HepG2 (cell line): ENCODE data around the gene NUP93. TPM values are rescaled to one million over a fixed set of nuclear protein-coding genes. Genes with fewer than 3 reads are reported as not detected.

Experiments used
- BORCS8-MEF2B ChIP-seq: sonication (generic); formaldehyde crosslinking; IDR thresholded peaks from 2 replicates; pipeline ENCODE4 v1.8.0; 2022; ENCODE audit warnings: mild to moderate bottlenecking, missing genetic modification reagents
- DPF2 ChIP-seq: sonication (generic); formaldehyde crosslinking; IDR thresholded peaks from 2 replicates; pipeline ENCODE4 v1.4.0; 2020; ENCODE audit warnings: mild to moderate bottlenecking, low read depth, missing genetic modification reagents, borderline replicate concordance
- HDAC6 ChIP-seq: fragments of 200-600 bp; sonication (generic); IDR thresholded peaks from 2 replicates; pipeline ENCODE4 v1.7.0; 2017; ENCODE audit warnings: mild to moderate bottlenecking, antibody characterized with exemption, low read length, low read depth
- IKZF1 ChIP-seq: fragments of 450-650 bp; IDR thresholded peaks from 2 replicates; pipeline ENCODE4 v1.7.1; 2016
- MATR3 ChIP-seq: sonication (generic); formaldehyde crosslinking; IDR thresholded peaks from 2 replicates; pipeline ENCODE4 v1.4.0; 2020; ENCODE audit warnings: missing genetic modification reagents
- MYC ChIP-seq: sonication (generic); formaldehyde crosslinking; IDR thresholded peaks from 2 replicates; pipeline ENCODE4 v1.9.0; 2021; ENCODE audit warnings: missing genetic modification reagents, borderline replicate concordance
- NFRKB ChIP-seq: fragments of 450-650 bp; IDR thresholded peaks from 2 replicates; pipeline ENCODE4 v1.6.1; 2017
- PHF20 ChIP-seq: sonication (generic); formaldehyde crosslinking; IDR thresholded peaks from 2 replicates; pipeline ENCODE4 v1.5.0; 2020; ENCODE audit warnings: mild to moderate bottlenecking, missing genetic modification reagents
- RXRB ChIP-seq: IDR thresholded peaks from 2 replicates; pipeline ENCODE4 v1.6.1; 2016; ENCODE audit warnings: borderline replicate concordance, missing genetic modification reagents, missing compliant biosample characterization
- SATB2 ChIP-seq: sonication (generic); formaldehyde crosslinking; IDR thresholded peaks from 2 replicates; pipeline ENCODE4 v1.5.0; 2020; ENCODE audit warnings: missing genetic modification reagents
- SMARCE1 ChIP-seq: fragments of 450-650 bp; IDR thresholded peaks from 2 replicates; pipeline ENCODE4 v1.6.1; 2017; ENCODE audit warnings: borderline replicate concordance
- XBP1 ChIP-seq: sonication (generic); formaldehyde crosslinking; IDR thresholded peaks from 2 replicates; pipeline ENCODE4 v1.5.0; 2020; ENCODE audit warnings: missing genetic modification reagents
- ZFY ChIP-seq: sonication (generic); formaldehyde crosslinking; IDR thresholded peaks from 2 replicates; pipeline ENCODE4 v1.4.0; 2020; ENCODE audit warnings: missing genetic modification reagents
- ZNF205 ChIP-seq: IDR thresholded peaks from 2 replicates; pipeline ENCODE4 v1.6.1; 2018; ENCODE audit warnings: missing biosample characterization, missing genetic modification reagents
- ZNF761 ChIP-seq: sonication (generic); formaldehyde crosslinking; conservative IDR thresholded peaks from 2 replicates; pipeline ENCODE4 v1.4.0; 2020; ENCODE audit warnings: mild to moderate bottlenecking, missing genetic modification reagents
- ZSCAN21 ChIP-seq: sonication (generic); formaldehyde crosslinking; IDR thresholded peaks from 2 replicates; pipeline ENCODE4 v1.8.0; 2022; ENCODE audit warnings: mild to moderate bottlenecking, missing genetic modification reagents, moderate library complexity, borderline replicate concordance
- polyA plus RNA-seq, 8 experiments: library from polyadenylated mRNA; depleted of rRNA in 3 of 8; stranded (reverse) in 7 of 8; unstranded in 1 of 8; fragments of >200 nt; fragmentation: Illumina TruSeq in 4 of 8; extraction: Trizol in 4 of 8; gene quantifications; 2 replicates each; pipeline versions ENCODE4 v1.2.1 to v1.2.3, GENCODE V29; 2011 to 2016; ENCODE audit warnings: low read depth in 4 of 8, missing spikeins in 1 of 8, mixed read lengths in 1 of 8; ENCODE audit not compliant: insufficient read depth in 1 of 8
- total RNA-seq, 5 experiments: library from RNA; depleted of rRNA; stranded (reverse); fragments of >200 nt; fragmentation: Illumina TruSeq; extraction: Trizol; gene quantifications; 2 replicates each; pipeline ENCODE4 v1.2.3, GENCODE V29; 2016; ENCODE audit warnings: low read depth in 1 of 5
- TF ChIP-seq, protein P1 (sequence below): sonication (generic); formaldehyde crosslinking; IDR thresholded peaks from 2 replicates; pipeline ENCODE4 v1.4.0; 2020; ENCODE audit warnings: missing genetic modification reagents
- TF ChIP-seq, protein P2 (sequence below), 2 experiments: IDR thresholded peaks; 2 replicates each; pipeline ENCODE4 v1.6.1; 2011 to 2012; ENCODE audit warnings: low read length in 2 of 2, borderline replicate concordance in 1 of 2, low read depth in 1 of 2, mild to moderate bottlenecking in 1 of 2, moderate library complexity in 1 of 2
- TF ChIP-seq, protein P3 (sequence below): sonication (generic); formaldehyde crosslinking; IDR thresholded peaks from 2 replicates; pipeline ENCODE4 v1.8.1; 2023; ENCODE audit warnings: mild to moderate bottlenecking, inconsistent platforms, moderate library complexity, missing genetic modification reagents, borderline replicate concordance
- TF ChIP-seq, protein P4 (sequence below), 2 experiments: sonication (generic) in 1 of 2; formaldehyde crosslinking in 1 of 2; IDR thresholded peaks; 2 replicates each; pipeline versions ENCODE4 v1.5.1 to v1.6.1; 2011 to 2020; ENCODE audit warnings: borderline replicate concordance in 1 of 2, low read depth in 1 of 2, low read length in 1 of 2, mild to moderate bottlenecking in 1 of 2, missing genetic modification reagents in 1 of 2, moderate library complexity in 1 of 2
- TF ChIP-seq, protein P5 (sequence below): sonication (generic); IDR thresholded peaks from 2 replicates; pipeline ENCODE4 v1.6.1; 2016; ENCODE audit warnings: low read depth, borderline replicate concordance

The NUP93 gene
- total and polyA plus RNA-seq, 2 of the 13 experiments (the other 11 are each of a cell fraction or from before 2014, with no cell fraction given): 58.5 to 140 TPM

DNA sequence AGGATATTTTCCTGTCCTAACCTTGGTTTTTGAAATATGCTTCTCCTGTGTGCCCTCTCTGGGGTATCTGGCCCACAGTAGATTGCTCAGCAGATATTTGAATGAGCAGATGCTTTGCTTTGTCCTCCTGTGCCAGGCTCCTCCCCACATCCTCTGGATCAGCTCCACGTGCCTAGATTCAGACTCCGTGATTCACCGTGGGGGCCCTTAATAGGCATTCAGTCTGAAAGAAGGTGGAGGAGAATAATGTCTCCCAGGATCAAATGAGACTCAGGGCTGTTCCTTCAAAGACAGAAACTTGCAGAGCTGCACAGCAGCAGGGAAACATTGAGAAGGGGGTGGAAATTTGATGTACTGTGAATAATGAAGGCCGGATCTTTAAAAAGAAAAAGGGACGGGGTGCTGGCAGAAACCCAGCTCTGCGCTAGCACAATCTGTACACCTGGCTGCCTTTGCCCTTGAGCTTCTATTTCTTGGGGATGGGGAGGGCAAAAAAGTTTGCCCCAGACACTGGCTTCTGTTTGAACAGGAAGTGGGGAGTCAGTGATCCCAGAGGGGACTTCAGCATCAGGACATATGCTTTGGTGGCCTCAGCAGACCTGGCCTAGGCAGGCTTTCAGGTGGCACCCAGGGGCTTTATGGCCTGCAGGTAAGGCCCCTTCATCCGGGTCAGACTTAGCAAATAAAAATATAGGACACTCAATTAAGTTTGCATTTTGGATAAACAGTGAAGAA is 119.2 kb downstream of the NUP93 start (continued):
- TF ChIP-seq, protein P1, sequence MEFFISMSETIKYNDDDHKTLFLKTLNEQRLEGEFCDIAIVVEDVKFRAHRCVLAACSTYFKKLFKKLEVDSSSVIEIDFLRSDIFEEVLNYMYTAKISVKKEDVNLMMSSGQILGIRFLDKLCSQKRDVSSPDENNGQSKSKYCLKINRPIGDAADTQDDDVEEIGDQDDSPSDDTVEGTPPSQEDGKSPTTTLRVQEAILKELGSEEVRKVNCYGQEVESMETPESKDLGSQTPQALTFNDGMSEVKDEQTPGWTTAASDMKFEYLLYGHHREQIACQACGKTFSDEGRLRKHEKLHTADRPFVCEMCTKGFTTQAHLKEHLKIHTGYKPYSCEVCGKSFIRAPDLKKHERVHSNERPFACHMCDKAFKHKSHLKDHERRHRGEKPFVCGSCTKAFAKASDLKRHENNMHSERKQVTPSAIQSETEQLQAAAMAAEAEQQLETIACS (CRISPR knock-in tag): 0 out of 2 replicates have a peak, but pooled peaks have one; percentile 26
- TF ChIP-seq ZFY (CRISPR knock-in tag) (no peak; the same call in none of the 2 replicates), SMARCE1 (no peak), PHF20 (no peak), IKZF1 (no peak), SATB2 (CRISPR knock-in tag) (no peak), BORCS8-MEF2B (CRISPR knock-in tag) (no peak), ZSCAN21 (no peak), RXRB (CRISPR knock-in tag) (no peak), XBP1 (no peak), HDAC6 (no peak), MYC (CRISPR knock-in tag) (0 out of 2 replicates have a peak, but pooled peaks have one; percentile 44), MATR3 (CRISPR knock-in tag) (no peak), ZNF205 (CRISPR knock-in tag) (no peak; the same call in 1 of the 2 replicates), DPF2 (CRISPR knock-in tag) (no peak), NFRKB (no peak), ZNF761 (CRISPR knock-in tag) (no peak)
- TF ChIP-seq, protein P2, sequence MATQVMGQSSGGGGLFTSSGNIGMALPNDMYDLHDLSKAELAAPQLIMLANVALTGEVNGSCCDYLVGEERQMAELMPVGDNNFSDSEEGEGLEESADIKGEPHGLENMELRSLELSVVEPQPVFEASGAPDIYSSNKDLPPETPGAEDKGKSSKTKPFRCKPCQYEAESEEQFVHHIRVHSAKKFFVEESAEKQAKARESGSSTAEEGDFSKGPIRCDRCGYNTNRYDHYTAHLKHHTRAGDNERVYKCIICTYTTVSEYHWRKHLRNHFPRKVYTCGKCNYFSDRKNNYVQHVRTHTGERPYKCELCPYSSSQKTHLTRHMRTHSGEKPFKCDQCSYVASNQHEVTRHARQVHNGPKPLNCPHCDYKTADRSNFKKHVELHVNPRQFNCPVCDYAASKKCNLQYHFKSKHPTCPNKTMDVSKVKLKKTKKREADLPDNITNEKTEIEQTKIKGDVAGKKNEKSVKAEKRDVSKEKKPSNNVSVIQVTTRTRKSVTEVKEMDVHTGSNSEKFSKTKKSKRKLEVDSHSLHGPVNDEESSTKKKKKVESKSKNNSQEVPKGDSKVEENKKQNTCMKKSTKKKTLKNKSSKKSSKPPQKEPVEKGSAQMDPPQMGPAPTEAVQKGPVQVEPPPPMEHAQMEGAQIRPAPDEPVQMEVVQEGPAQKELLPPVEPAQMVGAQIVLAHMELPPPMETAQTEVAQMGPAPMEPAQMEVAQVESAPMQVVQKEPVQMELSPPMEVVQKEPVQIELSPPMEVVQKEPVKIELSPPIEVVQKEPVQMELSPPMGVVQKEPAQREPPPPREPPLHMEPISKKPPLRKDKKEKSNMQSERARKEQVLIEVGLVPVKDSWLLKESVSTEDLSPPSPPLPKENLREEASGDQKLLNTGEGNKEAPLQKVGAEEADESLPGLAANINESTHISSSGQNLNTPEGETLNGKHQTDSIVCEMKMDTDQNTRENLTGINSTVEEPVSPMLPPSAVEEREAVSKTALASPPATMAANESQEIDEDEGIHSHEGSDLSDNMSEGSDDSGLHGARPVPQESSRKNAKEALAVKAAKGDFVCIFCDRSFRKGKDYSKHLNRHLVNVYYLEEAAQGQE (IDR thresholded peaks at IDR 0.05; ENCODE audit: borderline replicate concordance in 1 of 2, low read depth in 1 of 2, low read length in 2 of 2): no peak
- TF ChIP-seq, protein P3, sequence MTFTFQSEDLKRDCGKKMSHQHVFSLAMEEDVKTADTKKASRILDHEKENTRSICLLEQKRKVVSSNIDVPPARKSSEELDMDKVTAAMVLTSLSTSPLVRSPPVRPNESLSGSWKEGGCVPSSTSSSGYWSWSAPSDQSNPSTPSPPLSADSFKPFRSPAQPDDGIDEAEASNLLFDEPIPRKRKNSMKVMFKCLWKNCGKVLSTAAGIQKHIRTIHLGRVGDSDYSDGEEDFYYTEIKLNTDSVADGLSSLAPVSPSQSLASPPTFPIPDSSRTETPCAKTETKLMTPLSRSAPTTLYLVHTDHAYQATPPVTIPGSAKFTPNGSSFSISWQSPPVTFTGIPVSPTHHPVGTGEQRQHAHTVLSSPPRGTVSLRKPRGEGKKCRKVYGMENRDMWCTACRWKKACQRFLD (CRISPR knock-in tag): no peak
- TF ChIP-seq, protein P4, sequence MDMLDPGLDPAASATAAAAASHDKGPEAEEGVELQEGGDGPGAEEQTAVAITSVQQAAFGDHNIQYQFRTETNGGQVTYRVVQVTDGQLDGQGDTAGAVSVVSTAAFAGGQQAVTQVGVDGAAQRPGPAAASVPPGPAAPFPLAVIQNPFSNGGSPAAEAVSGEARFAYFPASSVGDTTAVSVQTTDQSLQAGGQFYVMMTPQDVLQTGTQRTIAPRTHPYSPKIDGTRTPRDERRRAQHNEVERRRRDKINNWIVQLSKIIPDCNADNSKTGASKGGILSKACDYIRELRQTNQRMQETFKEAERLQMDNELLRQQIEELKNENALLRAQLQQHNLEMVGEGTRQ (IDR thresholded peaks at IDR 0.05; ENCODE audit: low read depth, low read length): no peak
- TF ChIP-seq, protein P4 (CRISPR knock-in tag; IDR thresholded peaks at IDR 0.05; ENCODE audit: borderline replicate concordance): no peak
- TF ChIP-seq, protein P5, sequence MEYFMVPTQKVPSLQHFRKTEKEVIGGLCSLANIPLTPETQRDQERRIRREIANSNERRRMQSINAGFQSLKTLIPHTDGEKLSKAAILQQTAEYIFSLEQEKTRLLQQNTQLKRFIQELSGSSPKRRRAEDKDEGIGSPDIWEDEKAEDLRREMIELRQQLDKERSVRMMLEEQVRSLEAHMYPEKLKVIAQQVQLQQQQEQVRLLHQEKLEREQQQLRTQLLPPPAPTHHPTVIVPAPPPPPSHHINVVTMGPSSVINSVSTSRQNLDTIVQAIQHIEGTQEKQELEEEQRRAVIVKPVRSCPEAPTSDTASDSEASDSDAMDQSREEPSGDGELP: 0 out of 2 replicates have a peak, but pooled peaks have one; percentile 44
